GM12878 (cell line): ENCODE measurements around the gene KLHL22. TPM values are rescaled to one million over a fixed set of nuclear protein-coding genes. Genes with fewer than 3 reads are reported as not detected.

Experiments
- ATAC-seq: fragments of 200-7000 bp; cut with Tn5 transposase; 3 replicates; pipeline ENCODE4 v1.9.1; 2020; ENCODE audit warnings: mild to moderate bottlenecking, moderate library complexity
- BruUV-seq: library from RNA; stranded (reverse); fragments of 400-500 nt; replicated peaks from 2 replicates; lab custom pipeline; 2021; lab: Mats Ljungman, UMichigan
- CTCF ChIA-PET: fragments of 300-600 bp; sonication (Branson Sonifier 250); formaldehyde crosslinking; extraction: SDS; loops from one replicate; lab custom pipeline; 2021; ENCODE audit warnings: inconsistent platforms; lab: Yijun Ruan, JAX
- POLR2A ChIA-PET: fragments of 350-600 bp; formaldehyde crosslinking; extraction: SDS; loops from one replicate; lab custom pipeline; 2021; ENCODE audit warnings: inconsistent platforms; lab: Charles Lee
- RAD21 ChIA-PET: fragments of 300-600 bp; sonication (Branson Sonifier 250); formaldehyde crosslinking; loops from one replicate; lab custom pipeline; 2023; ENCODE audit warnings: antibody characterized with exemption; ENCODE audit not compliant: unreplicated experiment; lab: Charles Lee
- SMC1A ChIA-PET: fragments of 300-600 bp; sonication (Branson Sonifier 250); formaldehyde crosslinking; loops from one replicate; lab custom pipeline; 2023; ENCODE audit not compliant: unreplicated experiment, uncharacterized antibody; lab: Charles Lee
- DNase-seq: peaks from one replicate; pipeline ENCODE4 v3.0.0-alpha.2; 2011; ENCODE audit warnings: low read depth, low spot score
- FAIRE-seq: peaks from 3 replicates; lab custom pipeline; 2011; peaks lifted over from hg19 to GRCh38; lab: Jason Lieb, UNC
- H2AFZ ChIP-seq: 2 replicates; pipeline ENCODE4 v1.6.0; 2011; ENCODE audit warnings: low read depth, low read length, control low read depth; ENCODE audit not compliant: control insufficient read depth
- H3K27ac ChIP-seq: 2 replicates; pipeline ENCODE4 v1.5.1; 2011; ENCODE audit warnings: control low read depth; ENCODE audit not compliant: control insufficient read depth, insufficient read depth
- H3K27me3 ChIP-seq, 2 experiments: replicated peaks in 1 of 2; 2 replicates each; pipeline versions ENCODE4 v1.6.0 to v1.6.1; 2011; ENCODE audit warnings: low read length in 1 of 2; ENCODE audit not compliant: control insufficient read depth in 2 of 2, insufficient read depth in 2 of 2
- H3K36me3 ChIP-seq, 2 experiments: 2 replicates each; pipeline ENCODE4 v1.5.1; 2011; ENCODE audit warnings: low read length in 1 of 2; ENCODE audit not compliant: control insufficient read depth in 2 of 2, insufficient read depth in 2 of 2
- H3K4me1 ChIP-seq: 2 replicates; pipeline ENCODE4 v1.6.1; 2011; ENCODE audit warnings: mild to moderate bottlenecking, low read length, moderate library complexity, mixed read lengths; ENCODE audit not compliant: control insufficient read depth, insufficient read depth
- H3K4me2 ChIP-seq: 2 replicates; pipeline ENCODE4 v1.6.0; 2011; ENCODE audit warnings: control low read depth; ENCODE audit not compliant: control insufficient read depth, insufficient read depth
- H3K4me3 ChIP-seq: fragments of 200-600 bp; sonication (generic); 2 replicates; pipeline ENCODE4 v1.5.1; 2016
- H3K79me2 ChIP-seq: 2 replicates; pipeline ENCODE4 v1.6.0; 2011; ENCODE audit warnings: low read length; ENCODE audit not compliant: control insufficient read depth, insufficient read depth
- H3K9ac ChIP-seq: 2 replicates; pipeline ENCODE4 v1.8.0; 2011; ENCODE audit warnings: low read length, control low read depth, mixed read lengths; ENCODE audit not compliant: control insufficient read depth, insufficient read depth
- H3K9me3 ChIP-seq: replicated peaks from 3 replicates; pipeline ENCODE4 v1.5.1; 2011; ENCODE audit warnings: mild to moderate bottlenecking, low read length; ENCODE audit not compliant: control insufficient read depth, insufficient read depth
- H4K20me1 ChIP-seq: 2 replicates; pipeline ENCODE4 v1.6.0; 2011; ENCODE audit not compliant: control insufficient read depth, insufficient read depth
- CHD1 ChIP-seq: IDR thresholded peaks from 2 replicates; pipeline ENCODE4 v1.6.1; 2012; ENCODE audit warnings: low read depth, low read length, improper control_type of control experiment
- CREM ChIP-seq: IDR thresholded peaks from 2 replicates; pipeline ENCODE4 v1.6.1; 2014; ENCODE audit warnings: antibody characterized with exemption, low read depth
- DPF2 ChIP-seq: fragments of 450-650 bp; IDR thresholded peaks from 2 replicates; pipeline ENCODE4 v1.6.1; 2017; ENCODE audit warnings: mild to moderate bottlenecking
- EP300 ChIP-seq, 2 experiments: fragments of 150-350 bp in 1 of 2; IDR thresholded peaks; 2 replicates each; pipeline ENCODE4 v1.6.1; 2011 to 2012; ENCODE audit warnings: low read depth in 2 of 2, low read length in 2 of 2, borderline replicate concordance in 1 of 2, improper control_type of control experiment in 1 of 2, inconsistent platforms in 1 of 2; ENCODE audit not compliant: control insufficient read depth in 1 of 2
- LARP7 ChIP-seq: fragments of 450-650 bp; IDR thresholded peaks from 2 replicates; pipeline ENCODE4 v1.6.1; 2017; ENCODE audit warnings: mild to moderate bottlenecking
- MYC ChIP-seq: IDR thresholded peaks from 2 replicates; pipeline ENCODE4 v1.6.1; 2011; ENCODE audit warnings: mild to moderate bottlenecking, low read length, moderate library complexity, inconsistent platforms; ENCODE audit not compliant: insufficient read depth, insufficient replicate concordance, insufficient read length, severe bottlenecking
- NFYB ChIP-seq: IDR thresholded peaks from 2 replicates; pipeline ENCODE4 v1.6.1; 2011; ENCODE audit warnings: low read depth, mild to moderate bottlenecking, low read length, improper control_type of control experiment, moderate library complexity; ENCODE audit not compliant: insufficient read depth
- POLR2AphosphoS5 ChIP-seq: IDR thresholded peaks from 2 replicates; pipeline ENCODE4 v1.6.1; 2011; ENCODE audit warnings: mild to moderate bottlenecking, low read length, inconsistent platforms
- SRF ChIP-seq, 2 experiments: IDR thresholded peaks; 2 replicates each; pipeline ENCODE4 v1.6.1; 2011; ENCODE audit warnings: low read depth in 2 of 2, low read length in 2 of 2, mild to moderate bottlenecking in 1 of 2, moderate library complexity in 1 of 2
- TBL1XR1 ChIP-seq: IDR thresholded peaks from 2 replicates; pipeline ENCODE4 v1.6.1; 2012; ENCODE audit warnings: low read depth, low read length, improper control_type of control experiment
- TCF7 ChIP-seq: IDR thresholded peaks from 2 replicates; pipeline ENCODE4 v1.6.1; 2014; ENCODE audit warnings: antibody characterized with exemption, borderline replicate concordance
- WGBS: methylation state at CpG from one replicate; pipeline ENCODE4 v1.1.6; 2016; ENCODE audit warnings: low lambda C conversion rate; ENCODE audit not compliant: insufficient replicate concordance, insufficient coverage; ENCODE audit errors: missing lambda C conversion rate; 5-methylcytosine and 5-hydroxymethylcytosine counted together
- in situ Hi-C: fragments of 300-500 bp; cut with MboI; formaldehyde crosslinking; loops from 9 replicates; pipeline ENCODE4 v1.14.3; 2018; ENCODE audit warnings: mixed read lengths
- intact Hi-C: fragments of 100-400 bp; cut with micrococcal nuclease; formaldehyde crosslinking; loops from one replicate; pipeline ENCODE4 v1.14.2; 2022; ENCODE audit not compliant: unreplicated experiment
- polyA plus RNA-seq, 11 experiments: library from polyadenylated mRNA; depleted of rRNA in 4 of 11; unstranded in 6 of 11; stranded (reverse) in 5 of 11; fragments of >200 nt; fragmentation: Nextera tagmentation in 4 of 11; fragmentation: Illumina TruSeq in 1 of 11; extraction: Ambion mirVana in 4 of 11; extraction: Trizol in 1 of 11; gene quantifications; 1 replicate in 1 of 11; 2 replicates in 10 of 11; pipeline versions ENCODE4 v1.2.1 to v1.2.3, GENCODE V29; 2011 to 2016; ENCODE audit warnings: inconsistent platforms in 2 of 11, missing spikeins in 2 of 11, low read depth in 1 of 11
- total RNA-seq, 4 experiments: library from RNA; depleted of rRNA in 3 of 4; stranded (reverse); fragments of >200 nt in 3 of 4; fragmentation: Illumina TruSeq in 1 of 4; extraction: Trizol in 1 of 4; gene quantifications; 2 replicates each; pipeline versions ENCODE4 v1.2.1 to v1.2.3, GENCODE V29; 2013 to 2021
- TF ChIP-seq, protein P1 (sequence below): IDR thresholded peaks from 2 replicates; pipeline ENCODE4 v1.6.1; 2012; ENCODE audit warnings: low read depth, low read length, improper control_type of control experiment
- TF ChIP-seq, protein P2 (sequence below): IDR thresholded peaks from 2 replicates; pipeline ENCODE4 v1.6.1; 2012; ENCODE audit warnings: low read depth, low read length, improper control_type of control experiment

Gene KLHL22
- total and polyA plus RNA-seq, 10 of the 15 experiments (the other 5 are each of a cell fraction or from before 2014, with no cell fraction given): 0.06 to 22.1 (median 14.2) TPM

DNA sequence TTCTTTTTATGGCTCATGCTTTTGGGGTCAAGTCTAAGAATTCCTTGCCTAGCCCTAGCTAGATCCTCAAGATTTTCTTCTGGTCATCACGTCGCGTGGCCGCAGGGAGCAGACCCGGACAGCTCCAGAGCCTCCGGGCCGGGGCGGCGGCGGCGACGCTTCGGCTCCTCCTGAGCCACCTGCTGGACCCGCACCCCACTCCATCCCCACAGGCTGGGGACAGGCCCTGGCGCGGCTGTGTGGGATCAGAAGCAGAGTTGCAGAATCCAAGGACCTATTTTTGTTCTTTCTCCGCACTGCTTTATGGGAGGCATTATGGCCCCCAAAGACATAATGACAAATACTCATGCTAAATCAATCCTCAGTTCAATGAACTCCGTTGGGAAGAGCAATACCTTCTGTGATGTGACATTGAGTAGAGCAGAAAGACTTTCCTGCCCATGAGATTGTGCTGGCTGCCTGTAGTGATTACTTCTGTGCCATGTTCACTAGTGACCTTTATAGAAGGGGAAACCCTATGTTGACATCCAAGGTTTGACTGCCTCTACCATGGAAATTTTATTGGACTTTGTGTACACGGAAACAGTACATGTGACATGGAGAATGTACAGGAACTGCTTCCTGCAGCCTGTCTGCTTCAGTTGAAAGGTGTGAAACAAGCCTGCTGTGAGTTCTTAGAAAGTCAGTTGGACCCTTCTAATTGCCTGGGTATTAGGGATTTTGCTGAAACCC lies 45.6 kb downstream of the KLHL22 start:
- Histone ChIP-seq H3K9me3 (no peaks in the 10 kb centered on the region), H4K20me1 (no peaks in the 10 kb centered on the region), H3K4me3 (no peak overlapping the region), H3K4me2 (no peak overlapping the region), H3K9ac (no peak overlapping the region), H2AFZ (no peak overlapping the region), H3K36me3 (no peaks in the 10 kb centered on the region), H3K27me3 (no peaks in the 10 kb centered on the region), H3K4me1 (no peaks in the 10 kb centered on the region), H3K79me2 (no peaks in the 10 kb centered on the region), H3K27ac (no peak overlapping the region)
- ChIA-PET SMC1A (interaction anchor here (0.6 kb wide), 1 partner anchor 1631 kb away, joined by 4 read pairs; no protein-coding TSS in a partner anchor), POLR2A (no interaction called here), CTCF (no interaction called here), RAD21 (no interaction called here)
- BruUV-seq: no TSS peak
- in situ Hi-C loops: no loop called here
- intact Hi-C loops: no loop called here
- ATAC-seq (no peak), DNase-seq (no peak), FAIRE-seq (no peak)
- 96% methylated on average over 9 of the region's 19 CpGs for WGBS
- TF ChIP-seq TCF7: no peak
- no peak for TF ChIP-seq NFYB
- no peak for TF ChIP-seq MYC

GRCh38 chr22:20448630-20449029 lies 47.0 kb downstream of the KLHL22 start:
- no peak for FAIRE-seq
- WGBS: 87% methylated on average over 5 of the region's 5 CpGs
- ATAC-seq: no peak
- BruUV-seq: no TSS peak
- Histone ChIP-seq H3K4me3 (no peak overlapping the region), H3K4me1 (no peaks in the 10 kb centered on the region), H2AFZ (no peak overlapping the region), H3K9ac (no peak overlapping the region), H4K20me1 (no peaks in the 10 kb centered on the region), H3K9me3 (no peaks in the 10 kb centered on the region), H3K27me3 (no peaks in the 10 kb centered on the region), H3K36me3 (no peaks in the 10 kb centered on the region), H3K4me2 (no peak overlapping the region), H3K79me2 (no peaks in the 10 kb centered on the region), H3K27ac (no peak overlapping the region)
- intact Hi-C loops: no loop called here
- RAD21 ChIA-PET: no interaction called here
- SMC1A ChIA-PET: no interaction called here
- no peak for DNase-seq
- in situ Hi-C loops: no loop called here
- POLR2A ChIA-PET: no interaction called here
- CTCF ChIA-PET: interaction anchor here (0.8 kb wide), 1 partner anchor 15 kb away, joined by 3 read pairs; no protein-coding TSS in a partner anchor
- TF ChIP-seq LARP7: no peak
- no peak for TF ChIP-seq POLR2AphosphoS5
- TF ChIP-seq CHD1: no peak
- TF ChIP-seq DPF2: no peak
- TF ChIP-seq, protein P1, sequence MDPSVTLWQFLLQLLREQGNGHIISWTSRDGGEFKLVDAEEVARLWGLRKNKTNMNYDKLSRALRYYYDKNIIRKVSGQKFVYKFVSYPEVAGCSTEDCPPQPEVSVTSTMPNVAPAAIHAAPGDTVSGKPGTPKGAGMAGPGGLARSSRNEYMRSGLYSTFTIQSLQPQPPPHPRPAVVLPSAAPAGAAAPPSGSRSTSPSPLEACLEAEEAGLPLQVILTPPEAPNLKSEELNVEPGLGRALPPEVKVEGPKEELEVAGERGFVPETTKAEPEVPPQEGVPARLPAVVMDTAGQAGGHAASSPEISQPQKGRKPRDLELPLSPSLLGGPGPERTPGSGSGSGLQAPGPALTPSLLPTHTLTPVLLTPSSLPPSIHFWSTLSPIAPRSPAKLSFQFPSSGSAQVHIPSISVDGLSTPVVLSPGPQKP: no peak
- TF ChIP-seq, protein P2, sequence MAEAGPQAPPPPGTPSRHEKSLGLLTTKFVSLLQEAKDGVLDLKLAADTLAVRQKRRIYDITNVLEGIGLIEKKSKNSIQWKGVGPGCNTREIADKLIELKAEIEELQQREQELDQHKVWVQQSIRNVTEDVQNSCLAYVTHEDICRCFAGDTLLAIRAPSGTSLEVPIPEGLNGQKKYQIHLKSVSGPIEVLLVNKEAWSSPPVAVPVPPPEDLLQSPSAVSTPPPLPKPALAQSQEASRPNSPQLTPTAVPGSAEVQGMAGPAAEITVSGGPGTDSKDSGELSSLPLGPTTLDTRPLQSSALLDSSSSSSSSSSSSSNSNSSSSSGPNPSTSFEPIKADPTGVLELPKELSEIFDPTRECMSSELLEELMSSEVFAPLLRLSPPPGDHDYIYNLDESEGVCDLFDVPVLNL: no peak
- no peak for TF ChIP-seq EP300 (IDR thresholded peaks at IDR 0.05; ENCODE audit: borderline replicate concordance in 1 of 2, control insufficient read depth in 1 of 2, low read depth in 2 of 2, low read length in 2 of 2)
- TF ChIP-seq TBL1XR1: no peak
- TF ChIP-seq SRF (IDR thresholded peaks at IDR 0.05; ENCODE audit: low read depth in 2 of 2, low read length in 2 of 2): no peak
- no peak for TF ChIP-seq CREM
